ENCODE results near the gene SPACA6. TPM values are rescaled to one million over a fixed set of nuclear protein-coding genes. Genes with fewer than 3 reads are reported as not detected.
A peak's percentile ranks its signal among the peaks of the same experiment; 100 is the strongest.

SPACA6 gene
- total RNA-seq, 8 experiments from 2014 or later = 2.6 to 41.8 (median 9.5) TPM

DNA sequence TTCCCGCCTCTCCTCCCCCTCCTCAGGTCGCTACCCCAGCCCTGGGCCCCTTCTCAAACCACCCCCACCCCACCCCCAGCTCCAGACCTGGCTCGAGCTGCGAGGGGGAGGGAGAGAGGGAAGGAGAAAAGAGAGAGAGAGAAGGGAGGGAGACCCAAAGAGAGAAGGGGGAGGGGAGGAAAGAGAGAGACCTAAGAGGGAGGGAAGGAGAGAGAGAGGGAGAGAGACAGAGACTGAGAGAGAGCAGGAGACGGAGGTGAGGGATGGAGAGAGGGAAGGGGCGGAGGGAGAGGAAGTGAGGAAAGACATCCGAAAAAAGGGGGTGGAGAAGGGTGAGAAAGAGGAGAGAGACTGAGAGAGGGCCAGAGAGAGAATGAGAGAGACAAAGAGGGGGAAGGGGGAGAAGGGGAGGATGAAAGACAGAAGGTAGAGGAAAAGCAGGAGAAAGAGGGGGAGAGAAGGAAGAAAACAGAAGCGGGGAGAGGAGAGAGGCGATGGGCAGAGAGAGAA is 2.0 kb upstream of the SPACA6 start:
- ATAC-seq (replicated peaks in 6 of 8) = peak in 2 of 8 experiments; percentile 2 to 6
- peak overlapping the region; percentile 86 to 94 for H3K27ac ChIP-seq
- peak overlapping the region; percentile 51 to 97 (median 76) for H3K4me3 ChIP-seq
- in situ Hi-C loops (cut with MboI; ENCODE audit: low pct_unique_long_range_greater_than_20kb in 2 of 9, low sequenced_read_pairs in 9 of 9, unreplicated experiment in 9 of 9) = no loop called here
- 7 to 70% (median 14%) methylated on average over 2 to 5 of the region's 9 CpGs; no CpG with 5 or more reads in 5 of the 10 experiments for WGBS, 10 experiments
- peaks cover 8 to 12% of the 10 kb centered on the region in 2 donors for H3K4me1 ChIP-seq (replicated peaks in 1 of 2)

DNA sequence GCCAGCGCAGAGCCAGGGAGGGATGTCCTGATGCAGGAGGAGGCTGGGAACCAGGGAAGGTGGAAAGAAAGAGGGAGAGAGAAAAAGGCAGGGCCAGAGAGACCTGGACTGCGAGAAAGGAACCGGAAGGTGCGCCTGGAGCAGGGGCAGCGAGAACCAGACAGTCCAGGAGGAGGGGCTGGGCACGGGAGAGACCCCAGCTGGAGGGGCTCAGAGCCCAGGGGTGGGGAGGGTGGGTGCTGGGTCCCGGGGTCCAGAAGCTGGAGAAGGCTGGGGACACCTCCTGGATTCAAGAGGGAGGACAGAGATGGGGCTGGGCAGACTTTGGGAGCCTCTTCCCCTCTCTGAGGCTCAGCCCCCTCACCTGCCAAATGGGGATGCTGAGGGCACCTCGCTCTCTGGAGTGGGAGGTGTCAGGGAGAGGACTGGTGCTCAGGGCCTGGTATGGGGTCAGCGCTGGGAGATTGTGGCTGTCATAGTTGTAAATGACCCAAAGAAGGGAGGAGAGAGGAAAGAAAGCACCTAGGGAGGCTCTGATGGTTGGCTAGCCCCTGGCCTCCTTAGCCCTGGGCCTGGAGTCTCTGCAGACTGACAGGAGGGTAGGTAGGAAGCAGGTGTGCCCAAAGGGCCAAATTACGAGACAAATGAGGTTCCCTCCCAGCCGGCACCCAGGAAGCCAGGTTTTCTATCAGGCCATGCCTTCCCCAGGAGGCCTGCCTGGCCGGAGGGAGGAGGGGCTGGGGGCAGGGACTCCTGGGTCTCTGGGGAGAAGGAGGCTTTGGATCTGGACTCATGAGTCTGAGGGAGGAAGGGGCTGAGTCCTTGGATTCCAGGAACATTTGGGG is 1.3 kb upstream of the SPACA6 start:
- ATAC-seq (replicated peaks in 6 of 8) = no peak
- H3K27ac ChIP-seq = peak overlapping the region; percentile 86 to 94
- H3K4me1 ChIP-seq (replicated peaks in 1 of 2) = peaks cover 8 to 12% of the 10 kb centered on the region in 2 donors
- peak overlapping the region; percentile 51 to 97 (median 76) for H3K4me3 ChIP-seq
- in situ Hi-C loops (cut with MboI; ENCODE audit: low pct_unique_long_range_greater_than_20kb in 2 of 9, low sequenced_read_pairs in 9 of 9, unreplicated experiment in 9 of 9) = no loop called here
- 15 to 37% (median 23%) methylated on average over 1 to 5 of the region's 12 CpGs; no CpG with 5 or more reads in 3 of the 10 experiments for WGBS, 10 experiments

DNA sequence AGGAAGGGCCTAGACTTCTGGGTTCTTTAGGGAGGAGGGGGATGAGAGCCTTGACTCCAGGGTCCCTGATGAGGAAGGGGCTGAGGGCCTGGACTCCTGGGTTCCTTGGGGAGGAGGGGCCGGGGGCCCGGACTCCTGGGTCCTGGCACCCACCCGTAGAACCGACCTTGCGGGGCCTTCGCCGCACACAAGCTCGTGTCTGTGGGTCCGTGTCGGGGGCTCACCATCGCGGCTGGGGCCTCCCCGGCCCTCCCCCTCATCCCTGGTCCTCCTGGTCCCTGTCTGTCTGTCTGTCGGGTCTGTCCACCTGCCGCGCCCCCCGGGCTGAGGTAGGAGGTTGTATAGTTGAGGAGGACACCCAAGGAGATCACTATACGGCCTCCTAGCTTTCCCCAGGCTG is 662 bp upstream of the SPACA6 start:
- H3K27ac ChIP-seq = peak overlapping the region in 1 of 2 donors; percentile 28
- no peak for ATAC-seq (replicated peaks in 6 of 8)

DNA sequence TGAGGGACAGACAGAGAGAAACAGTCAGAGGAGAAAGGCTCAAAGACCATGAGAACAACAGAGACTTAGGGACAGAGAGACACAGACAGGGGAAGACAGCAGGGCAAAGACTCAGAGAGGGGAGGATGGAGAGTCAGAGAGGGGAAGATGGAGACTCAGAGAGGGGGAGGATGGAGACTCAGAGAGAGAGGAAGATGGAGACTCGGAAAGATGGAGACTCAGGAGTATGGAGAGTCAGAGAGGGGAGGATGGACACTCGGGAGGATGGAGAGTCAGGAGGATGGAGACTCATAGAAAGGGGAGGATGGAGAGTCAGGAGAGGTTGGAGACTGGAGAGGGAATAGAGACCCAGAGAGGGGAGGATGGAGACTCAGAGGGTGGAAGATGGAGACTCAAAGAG is 689 bp downstream of the SPACA6 start:
- Histone ChIP-seq H3K4me1 (replicated peaks in 1 of 2) (peaks cover 8 to 10% of the 10 kb centered on the region in 2 donors), H3K4me3 (no peak overlapping the region), H3K27ac (no peak overlapping the region)
- in situ Hi-C loops (cut with MboI; ENCODE audit: low pct_unique_long_range_greater_than_20kb in 2 of 9, low sequenced_read_pairs in 9 of 9, unreplicated experiment in 9 of 9) = no loop called here
- WGBS, 10 experiments = 13 to 77% (median 37%) methylated on average over 1 to 2 of the region's 2 CpGs; no CpG with 5 or more reads in 2 of the 10 experiments
- no peak for ATAC-seq (replicated peaks in 6 of 8)

More for the DNA sequence above, 662 bp upstream of the SPACA6 start:
- peak overlapping the region in 1 of 5 donors; percentile 51 for H3K4me3 ChIP-seq
- in situ Hi-C loops (cut with MboI; ENCODE audit: low pct_unique_long_range_greater_than_20kb in 2 of 9, low sequenced_read_pairs in 9 of 9, unreplicated experiment in 9 of 9) = no loop called here
- no CpG with 5 or more reads among the region's 18 CpGs for WGBS, 10 experiments
- peaks cover 8 to 10% of the 10 kb centered on the region in 2 donors for H3K4me1 ChIP-seq (replicated peaks in 1 of 2)

DNA sequence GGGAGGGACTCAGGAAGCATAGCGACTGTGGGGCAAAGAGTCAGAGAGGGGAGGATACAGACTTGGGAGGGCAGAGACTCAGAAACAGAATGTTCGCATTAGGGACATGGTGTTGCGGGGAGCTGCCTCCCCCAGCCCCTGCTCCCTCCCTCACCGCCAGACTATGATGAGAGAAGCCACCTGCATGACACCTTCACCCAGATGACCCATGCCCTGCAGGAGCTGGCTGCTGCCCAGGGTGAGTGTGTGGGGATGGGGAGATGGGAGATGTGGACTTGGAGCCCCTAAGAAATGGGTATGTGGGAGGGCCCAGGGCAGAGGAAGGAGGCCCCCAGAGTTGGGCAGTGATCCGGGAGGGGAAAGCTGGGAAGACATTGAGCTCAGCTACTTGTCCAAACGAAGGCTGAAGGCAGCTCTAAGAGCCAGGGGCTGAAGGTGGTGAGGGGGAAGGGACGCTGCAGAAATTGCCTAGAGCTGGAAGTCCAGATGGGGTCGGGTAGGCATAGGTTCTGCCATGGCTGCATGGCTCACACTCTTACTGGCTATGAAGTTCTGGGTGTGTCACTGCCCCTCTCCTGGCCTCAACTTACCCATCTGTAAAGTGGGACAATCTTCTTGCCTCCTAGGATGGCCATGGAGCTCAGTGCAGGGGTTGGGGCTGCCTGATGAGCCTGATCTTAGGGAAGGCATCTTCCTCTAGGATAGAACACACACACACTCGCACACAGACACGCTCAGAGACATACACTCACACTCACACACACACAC is 1.4 kb downstream of the SPACA6 start:
- Histone ChIP-seq H3K4me3 (no peak overlapping the region), H3K27ac (no peak overlapping the region), H3K4me1 (replicated peaks in 1 of 2) (peaks cover 8 to 10% of the 10 kb centered on the region in 2 donors)
- WGBS, 10 experiments = 17 to 86% (median 65%) methylated on average over 1 to 5 of the region's 10 CpGs; no CpG with 5 or more reads in 4 of the 10 experiments
- no peak for ATAC-seq (replicated peaks in 6 of 8)
- in situ Hi-C loops (cut with MboI; ENCODE audit: low pct_unique_long_range_greater_than_20kb in 2 of 9, low sequenced_read_pairs in 9 of 9, unreplicated experiment in 9 of 9) = no loop called here

DNA sequence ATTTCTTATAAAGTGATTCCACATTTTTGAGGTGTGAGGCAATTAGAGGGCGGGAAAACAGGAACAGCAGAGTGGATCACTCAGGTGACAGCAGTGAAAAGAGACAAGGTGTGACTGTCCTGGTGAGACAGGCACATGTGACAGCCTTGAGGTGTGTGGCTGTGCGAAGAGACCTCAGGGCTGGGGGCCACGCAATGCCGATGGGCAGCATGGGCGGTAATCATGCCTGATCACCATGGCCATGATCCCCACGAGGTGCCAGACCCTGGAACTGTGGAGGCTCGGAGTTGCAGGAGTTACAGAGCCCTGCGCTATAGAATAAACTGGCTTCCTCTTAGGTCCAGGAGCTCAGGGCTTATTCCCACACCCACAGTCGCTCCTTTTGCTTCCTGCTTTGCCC is 2.0 kb downstream of the SPACA6 start:
- no peak overlapping the region for H3K4me3 ChIP-seq
- in situ Hi-C loops (cut with MboI; ENCODE audit: low pct_unique_long_range_greater_than_20kb in 2 of 9, low sequenced_read_pairs in 9 of 9, unreplicated experiment in 9 of 9) = no loop called here
- 83 to 100% (median 100%) methylated on average over 1 to 6 of the region's 9 CpGs; no CpG with 5 or more reads in 6 of the 10 experiments for WGBS, 10 experiments
- peaks cover 8 to 10% of the 10 kb centered on the region in 2 donors for H3K4me1 ChIP-seq (replicated peaks in 1 of 2)
- no peak overlapping the region for H3K27ac ChIP-seq
- no peak for ATAC-seq (replicated peaks in 6 of 8)

DNA sequence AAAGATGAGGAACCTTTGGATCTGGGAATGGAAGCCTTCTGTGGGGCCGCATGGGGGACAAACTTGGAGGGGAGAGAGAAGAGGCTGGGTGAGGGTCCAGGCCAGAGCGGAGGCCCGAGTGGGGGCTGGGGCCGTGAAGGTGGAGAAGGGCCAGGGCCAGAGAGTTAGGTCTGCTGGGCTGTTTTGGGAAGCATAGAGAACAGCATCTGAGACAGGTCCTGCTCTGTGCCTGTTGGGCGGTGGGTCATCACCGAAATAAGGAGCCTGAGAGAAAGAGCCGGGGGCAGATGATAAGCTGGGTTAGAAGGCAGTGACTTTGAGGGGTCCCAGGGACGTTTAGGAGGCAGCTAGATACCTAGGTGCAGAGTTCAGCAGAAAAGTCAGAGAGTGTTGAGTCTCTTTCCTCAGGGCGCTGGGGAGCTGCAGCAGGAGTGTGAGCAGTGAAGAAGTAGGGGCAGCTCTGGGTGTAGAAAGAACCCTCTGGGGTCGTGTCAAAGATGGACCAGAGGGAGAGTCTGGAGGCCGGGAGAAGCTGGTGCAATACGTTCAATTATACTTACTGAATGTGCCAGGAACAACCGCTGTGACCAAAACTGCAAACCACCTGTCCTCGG is 2.7 kb downstream of the SPACA6 start:
- Histone ChIP-seq H3K27ac (no peak overlapping the region), H3K4me3 (no peak overlapping the region), H3K4me1 (replicated peaks in 1 of 2) (peaks cover 8 to 10% of the 10 kb centered on the region in 2 donors)
- 52 to 100% (median 79%) methylated on average over 1 to 11 of the region's 14 CpGs; no CpG with 5 or more reads in 5 of the 10 experiments for whole genome bisulfite sequencing, 10 experiments
- ATAC-seq (replicated peaks in 6 of 8) = no peak
- in situ Hi-C loops (cut with MboI; ENCODE audit: low pct_unique_long_range_greater_than_20kb in 2 of 9, low sequenced_read_pairs in 9 of 9, unreplicated experiment in 9 of 9) = no loop called here

DNA sequence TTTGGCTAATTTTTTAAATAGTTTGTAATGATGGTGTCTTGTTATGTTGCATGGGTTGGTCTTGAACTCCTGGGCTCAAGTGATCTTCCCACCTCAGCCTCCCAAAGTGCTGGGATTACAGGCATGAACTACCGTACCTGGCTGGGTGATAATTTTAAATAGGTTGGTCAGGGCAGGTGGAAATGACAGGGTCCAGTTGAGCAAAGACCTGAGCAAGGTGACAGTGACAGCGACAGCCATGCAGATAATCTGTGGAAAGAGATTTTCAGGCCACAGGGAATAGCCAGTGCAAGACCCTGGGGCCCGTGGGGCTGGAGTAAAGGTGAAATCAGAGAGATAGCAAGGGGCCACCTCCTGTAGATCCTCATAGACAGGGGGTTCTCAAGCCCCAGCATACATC is 3.5 kb downstream of the SPACA6 start:
- no peak for ATAC-seq (replicated peaks in 6 of 8)
- no peak overlapping the region for H3K4me3 ChIP-seq
- in situ Hi-C loops (cut with MboI; ENCODE audit: low pct_unique_long_range_greater_than_20kb in 2 of 9, low sequenced_read_pairs in 9 of 9, unreplicated experiment in 9 of 9) = no loop called here
- H3K4me1 ChIP-seq (replicated peaks in 1 of 2) = peaks cover 8 to 10% of the 10 kb centered on the region in 2 donors
- 66 to 100% (median 89%) methylated on average over 1 to 3 of the region's 3 CpGs; no CpG with 5 or more reads in 3 of the 10 experiments for WGBS, 10 experiments
- H3K27ac ChIP-seq = no peak overlapping the region

DNA sequence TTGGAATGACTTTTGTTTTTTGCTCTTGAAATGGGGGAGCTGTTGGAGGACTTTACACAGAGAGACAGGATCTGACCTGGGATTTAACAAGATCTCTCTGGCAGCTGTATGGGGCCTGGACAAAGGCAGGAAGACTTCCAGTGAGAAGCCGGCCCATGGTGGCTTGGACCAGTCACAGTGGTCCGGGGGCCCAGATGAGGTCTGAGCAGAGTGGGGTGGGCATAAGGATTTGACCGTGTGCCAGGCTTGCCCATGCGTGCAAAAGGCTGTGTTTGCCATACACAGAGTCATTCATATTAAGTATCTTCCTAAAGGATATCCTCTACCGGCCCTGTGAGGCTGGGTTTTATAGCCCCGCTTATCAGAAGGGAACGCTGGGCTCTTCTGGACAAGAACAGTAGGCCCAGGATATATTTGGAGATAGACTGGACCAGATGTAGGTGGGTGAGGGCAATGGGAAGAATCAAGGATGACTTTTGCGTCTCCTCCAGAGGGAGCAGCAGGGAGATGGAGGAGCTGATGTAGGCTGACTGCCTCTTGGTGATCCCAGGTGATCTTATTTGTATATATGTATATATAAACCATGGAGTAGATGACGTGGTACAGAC is 4.1 kb downstream of the SPACA6 start:
- Histone ChIP-seq H3K4me3 (no peak overlapping the region), H3K4me1 (replicated peaks in 1 of 2) (peaks cover 2 to 3% of the 10 kb centered on the region in 2 donors), H3K27ac (no peak overlapping the region)
- in situ Hi-C loops (cut with MboI; ENCODE audit: low pct_unique_long_range_greater_than_20kb in 2 of 9, low sequenced_read_pairs in 9 of 9, unreplicated experiment in 9 of 9) = no loop called here
- no peak for ATAC-seq (replicated peaks in 6 of 8)
- WGBS, 10 experiments = 93 to 100% (median 99%) methylated on average over 1 to 5 of the region's 9 CpGs; no CpG with 5 or more reads in 4 of the 10 experiments

DNA sequence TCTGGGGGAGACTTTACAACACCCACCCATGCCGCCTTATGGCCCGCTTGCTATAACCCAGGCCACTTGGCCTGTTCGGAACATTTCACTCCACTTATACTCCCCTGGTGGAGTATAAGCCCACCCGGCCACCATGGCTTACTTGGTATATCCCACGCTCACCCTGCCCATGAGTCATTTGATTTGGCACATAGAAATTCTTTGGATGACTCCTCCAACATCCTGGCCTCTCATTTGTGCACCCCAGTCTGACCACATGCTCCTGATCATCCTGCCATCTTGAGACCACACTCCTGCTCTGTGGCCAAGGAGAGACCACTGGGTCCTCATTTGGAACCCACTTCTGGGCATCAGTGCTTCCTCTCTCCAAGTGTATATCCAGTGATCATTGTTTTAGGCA is 5.2 kb downstream of the SPACA6 start:
- no peak for ATAC-seq (replicated peaks in 6 of 8)
- in situ Hi-C loops (cut with MboI; ENCODE audit: low pct_unique_long_range_greater_than_20kb in 2 of 9, low sequenced_read_pairs in 9 of 9, unreplicated experiment in 9 of 9) = no loop called here
- H3K4me1 ChIP-seq (replicated peaks in 1 of 2) = no peaks in the 10 kb centered on the region
- no peak overlapping the region for H3K4me3 ChIP-seq
- H3K27ac ChIP-seq = no peak overlapping the region
- WGBS, 10 experiments = 90 to 100% (median 97%) methylated on average over 1 to 3 of the region's 5 CpGs; no CpG with 5 or more reads in 6 of the 10 experiments

DNA sequence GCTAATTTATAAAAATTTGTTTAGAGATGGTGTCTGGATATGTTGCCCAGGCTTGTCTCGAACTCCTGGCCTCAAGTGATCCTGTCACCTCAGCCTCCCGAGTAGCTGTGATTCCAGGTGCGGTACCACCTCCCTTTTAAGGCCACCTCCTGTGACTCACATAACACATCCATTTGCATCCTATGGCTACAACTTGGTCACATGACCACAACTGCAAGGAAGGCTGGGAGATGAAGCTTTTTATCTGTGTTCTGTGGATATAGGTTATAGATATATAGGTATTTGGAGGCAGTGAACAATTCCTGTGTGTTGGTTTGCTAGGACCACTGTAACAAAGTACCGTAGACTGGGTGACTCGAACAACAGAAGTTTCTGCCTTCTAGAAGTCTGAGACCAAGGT is 6.0 kb downstream of the SPACA6 start:
- Histone ChIP-seq H3K4me3 (no peak overlapping the region), H3K27ac (no peak overlapping the region), H3K4me1 (replicated peaks in 1 of 2) (no peaks in the 10 kb centered on the region)
- ATAC-seq (replicated peaks in 6 of 8) = no peak
- WGBS, 10 experiments = 88 to 100% (median 100%) methylated on average over 1 to 5 of the region's 5 CpGs; no CpG with 5 or more reads in 2 of the 10 experiments
- in situ Hi-C loops (cut with MboI; ENCODE audit: low pct_unique_long_range_greater_than_20kb in 2 of 9, low sequenced_read_pairs in 9 of 9, unreplicated experiment in 9 of 9) = no loop called here

DNA sequence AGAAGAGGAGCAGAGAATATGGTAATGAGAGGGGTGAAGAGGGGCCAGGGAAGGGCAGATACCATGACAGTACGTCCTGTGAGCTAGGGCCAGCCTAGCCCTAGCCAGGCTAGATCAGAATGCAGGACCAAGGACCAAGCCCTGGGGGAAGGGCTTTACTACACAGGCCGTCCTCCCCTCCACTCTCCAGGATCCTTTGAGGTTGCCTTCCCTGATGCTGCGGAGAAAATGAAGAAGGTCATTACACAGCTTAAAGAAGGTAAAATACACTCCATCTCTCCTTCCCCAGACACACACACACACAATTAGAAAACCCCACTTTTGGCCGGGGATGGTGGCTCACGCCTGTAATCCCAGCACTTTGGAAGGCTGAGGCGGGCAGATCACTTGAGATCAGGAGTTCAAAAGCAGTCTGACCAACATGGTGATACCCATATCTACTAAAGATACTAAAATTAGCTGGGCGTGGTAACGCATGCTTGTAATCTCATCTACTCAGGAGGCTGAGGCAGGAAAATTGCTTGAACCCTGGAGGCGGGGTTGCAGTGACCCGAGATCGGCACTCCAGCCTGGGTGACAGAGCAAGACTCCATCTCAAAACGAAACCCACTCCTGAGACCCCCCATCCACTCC is 8.5 kb downstream of the SPACA6 start:
- no peak for ATAC-seq (replicated peaks in 6 of 8)
- WGBS, 10 experiments = 63 to 100% (median 78%) methylated on average over 1 to 6 of the region's 12 CpGs; no CpG with 5 or more reads in 4 of the 10 experiments
- in situ Hi-C loops (cut with MboI; ENCODE audit: low pct_unique_long_range_greater_than_20kb in 2 of 9, low sequenced_read_pairs in 9 of 9, unreplicated experiment in 9 of 9) = no loop called here
- Histone ChIP-seq H3K4me3 (no peak overlapping the region), H3K4me1 (replicated peaks in 1 of 2) (peaks cover 4 to 5% of the 10 kb centered on the region in 2 donors), H3K27ac (no peak overlapping the region)
